Measurements from ENCODE around the gene TTLL7. TPM values are rescaled to one million over a fixed set of nuclear protein-coding genes. Genes with fewer than 3 reads are reported as not detected.
"Not testable (repeated sequence)": the region's sequence is repeated elsewhere in the genome, so short reads cannot be mapped to it uniquely, and the experiment has no call there.

The TTLL7 gene
- total RNA-seq, 2 donors from 2014 or later: 24.7 to 26.6 TPM

DNA sequence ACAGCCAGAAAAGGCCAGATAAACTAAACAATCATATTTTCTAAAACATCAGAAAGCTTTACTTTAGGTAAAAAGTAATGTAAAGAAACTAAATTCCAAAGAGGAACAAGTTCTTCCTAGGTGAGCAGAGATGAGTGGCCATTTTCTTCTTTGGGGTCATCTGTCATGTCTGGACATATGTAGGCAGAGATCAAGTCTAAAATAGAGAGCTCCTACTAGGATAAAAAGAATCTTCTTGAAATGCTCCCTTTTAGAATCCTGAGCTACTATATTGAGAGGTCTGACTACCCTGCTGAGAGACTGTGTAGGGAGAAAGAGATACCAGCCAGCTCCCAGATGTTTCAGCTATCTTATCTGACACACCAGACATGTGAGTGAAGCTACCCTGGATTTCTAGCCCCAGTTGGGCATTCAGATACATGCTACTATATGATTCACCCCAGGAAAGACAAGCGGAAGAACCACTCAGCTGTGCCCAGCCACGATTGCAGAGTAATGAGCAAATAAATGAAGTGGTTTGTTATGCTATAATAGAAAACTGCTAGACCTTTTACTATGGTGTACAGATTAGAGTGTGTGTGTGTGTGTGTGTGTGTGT, 80.1 kb downstream of the TTLL7 start:
- TF ChIP-seq POLR2A (IDR thresholded peaks at IDR 0.05): no peak
- no peak for TF ChIP-seq POLR2AphosphoS5 (IDR thresholded peaks at IDR 0.05)
- TF ChIP-seq CTCF (IDR thresholded peaks at IDR 0.05): no peak
- Histone ChIP-seq H3K9me3 (no peaks in the 10 kb centered on the region), H3K4me3 (no peak overlapping the region), H3K36me3 (no peaks in the 10 kb centered on the region), H3K4me1 (replicated peaks) (no peaks in the 10 kb centered on the region), H3K27me3 (replicated peaks; ENCODE audit: insufficient read depth) (no peaks in the 10 kb centered on the region), H3K27ac (no peak overlapping the region)
- intact Hi-C loops (cut with DNase I): no loop called here
- WGBS: 34% methylated on average over 2 of the region's 2 CpGs
- DNase-seq (ENCODE audit: low spot score): no peak

- WGBS: 100% methylated on average over 1 of the region's 1 CpG
- no peaks in the 10 kb centered on the region for H3K36me3 ChIP-seq
Observed at GRCh38 chr1:83917959-83918358, 81.0 kb downstream of the TTLL7 start.

DNA sequence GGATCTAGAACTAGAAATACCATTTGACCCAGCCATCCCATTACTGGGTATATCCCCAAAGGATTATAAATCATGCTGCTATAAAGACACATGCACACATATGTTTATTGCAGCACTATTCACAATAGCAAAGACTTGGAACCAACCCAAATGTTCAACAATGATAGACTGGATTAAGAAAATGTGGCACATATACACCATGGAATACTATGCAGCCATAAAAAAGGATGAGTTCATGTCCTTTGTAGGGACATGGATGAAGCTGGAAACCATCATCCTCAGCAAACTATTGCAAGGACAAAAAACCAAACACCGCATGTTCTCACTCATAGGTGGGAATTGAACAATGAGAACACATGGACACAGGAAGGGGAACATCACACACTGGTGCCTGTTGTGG, 82.8 kb downstream of the TTLL7 start:
- H3K27ac ChIP-seq; intact Hi-C loops (cut with DNase I); DNase-seq (ENCODE audit: low spot score); H3K27me3 ChIP-seq (replicated peaks; ENCODE audit: insufficient read depth); H3K9me3 ChIP-seq; H3K4me1 ChIP-seq (replicated peaks); H3K36me3 ChIP-seq; H3K4me3 ChIP-seq: not testable (repeated sequence)
- 100% methylated on average over 1 of the region's 1 CpG for WGBS

More at GRCh38 chr1:83917959-83918358, 81.0 kb downstream of the TTLL7 start:
- DNase-seq (ENCODE audit: low spot score): no peak
- H3K4me3 ChIP-seq: no peak overlapping the region
- H3K4me1 ChIP-seq (replicated peaks): no peaks in the 10 kb centered on the region
- no peaks in the 10 kb centered on the region for H3K27me3 ChIP-seq (replicated peaks; ENCODE audit: insufficient read depth)
- H3K9me3 ChIP-seq: no peaks in the 10 kb centered on the region
- no peak overlapping the region for H3K27ac ChIP-seq
- intact Hi-C loops (cut with DNase I): no loop called here
- TF ChIP-seq POLR2A (IDR thresholded peaks at IDR 0.05): no peak
- TF ChIP-seq CTCF (IDR thresholded peaks at IDR 0.05): no peak
- TF ChIP-seq POLR2AphosphoS5 (IDR thresholded peaks at IDR 0.05): no peak

DNA sequence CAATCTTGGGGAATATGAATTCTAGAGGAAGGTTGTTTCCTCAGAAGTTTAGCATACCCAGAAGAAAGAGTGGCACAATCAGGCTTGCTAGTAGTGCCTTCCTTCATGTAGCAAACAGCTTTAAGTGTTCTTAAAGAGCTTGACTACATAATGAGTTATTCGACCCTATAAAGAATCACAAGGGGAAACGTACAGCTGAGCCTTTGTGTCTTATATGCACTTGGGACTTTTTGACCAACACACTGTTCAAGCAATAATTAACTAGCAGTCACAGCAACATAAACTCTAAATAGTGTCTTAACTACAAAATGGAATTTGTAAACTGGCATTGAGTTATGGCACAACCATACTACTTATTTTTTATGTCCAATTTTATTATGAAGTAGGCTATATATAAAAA, 86.1 kb downstream of the TTLL7 start:
- no peak overlapping the region for H3K4me3 ChIP-seq
- DNase-seq (ENCODE audit: low spot score): no peak
- H3K9me3 ChIP-seq: no peaks in the 10 kb centered on the region
- H3K27ac ChIP-seq: no peak overlapping the region
- WGBS: 52% methylated on average over 2 of the region's 2 CpGs
- no peaks in the 10 kb centered on the region for H3K27me3 ChIP-seq (replicated peaks; ENCODE audit: insufficient read depth)
- H3K4me1 ChIP-seq (replicated peaks): no peaks in the 10 kb centered on the region
- H3K36me3 ChIP-seq: no peaks in the 10 kb centered on the region
- TF ChIP-seq CTCF (IDR thresholded peaks at IDR 0.05): no peak
- TF ChIP-seq POLR2AphosphoS5 (IDR thresholded peaks at IDR 0.05): no peak
- no peak for TF ChIP-seq POLR2A (IDR thresholded peaks at IDR 0.05)
- intact Hi-C loops (cut with DNase I): no loop called here

- WGBS: 60% methylated on average over 3 of the region's 3 CpGs
- Histone ChIP-seq H3K36me3 (no peaks in the 10 kb centered on the region), H3K4me3 (no peak overlapping the region), H3K4me1 (replicated peaks) (no peaks in the 10 kb centered on the region), H3K27ac (no peak overlapping the region), H3K27me3 (replicated peaks; ENCODE audit: insufficient read depth) (no peaks in the 10 kb centered on the region), H3K9me3 (no peaks in the 10 kb centered on the region)
- intact Hi-C loops (cut with DNase I): no loop called here
- DNase-seq (ENCODE audit: low spot score): no peak
- no peak for TF ChIP-seq POLR2A (IDR thresholded peaks at IDR 0.05)
- no peak for TF ChIP-seq POLR2AphosphoS5 (IDR thresholded peaks at IDR 0.05)
- TF ChIP-seq CTCF (IDR thresholded peaks at IDR 0.05): no peak
Observed at GRCh38 chr1:83910461-83910860, 88.5 kb downstream of the TTLL7 start.

Measured in prostate gland (tissue), 2 donors.